Type B pancreatic cell (in vitro differentiated cells): ENCODE results near the gene CAPN14. TPM values are rescaled to one million over a fixed set of nuclear protein-coding genes. Genes with fewer than 3 reads are reported as not detected.

Experiments used
- DNase-seq: peaks from one replicate; pipeline ENCODE4 v3.0.0; 2021; ENCODE audit warnings: mixed read lengths; ENCODE audit not compliant: unreplicated experiment; ENCODE audit errors: extremely low spot score
- H3K27ac Mint-ChIP-seq: 2 replicates; pipeline ENCODE4 v1.8.0; 2021; ENCODE audit warnings: mild to moderate bottlenecking, mixed read lengths
- H3K27me3 Mint-ChIP-seq: 2 replicates; pipeline ENCODE4 v1.8.0; 2021; ENCODE audit warnings: mixed read lengths
- H3K36me3 Mint-ChIP-seq: 2 replicates; pipeline ENCODE4 v1.8.0; 2021; ENCODE audit warnings: mixed read lengths
- H3K4me1 Mint-ChIP-seq: one replicate; pipeline ENCODE4 v1.8.0; 2021; ENCODE audit warnings: mixed read lengths; ENCODE audit not compliant: unreplicated experiment
- H3K4me3 Mint-ChIP-seq: 2 replicates; pipeline ENCODE4 v1.8.0; 2021; ENCODE audit warnings: mild to moderate bottlenecking, mixed read lengths
- H3K9me3 Mint-ChIP-seq: 2 replicates; pipeline ENCODE4 v1.8.0; 2021; ENCODE audit warnings: mixed read lengths
- CTCF ChIP-seq: fragments of 200-600 bp; sonication (generic); conservative IDR thresholded peaks from 2 replicates; pipeline ENCODE4 v1.5.0; 2021; ENCODE audit warnings: antibody characterized with exemption, mild to moderate bottlenecking
- total RNA-seq: library from RNA; stranded (reverse); gene quantifications from 2 replicates; pipeline ENCODE4 v1.2.1, GENCODE V29; 2021; ENCODE audit warnings: low replicate concordance

Gene CAPN14
- total RNA-seq, 1 donor from 2014 or later = 0.39 TPM

GRCh38 chr2:31176742-31177141 lies 40.6 kb downstream of the CAPN14 start:
- H3K36me3 Mint-ChIP-seq = no peaks in the 10 kb centered on the region
- no peak overlapping the region for H3K4me3 Mint-ChIP-seq
- no peak overlapping the region for H3K27ac Mint-ChIP-seq
- peaks cover 40% of the 10 kb centered on the region for H3K27me3 Mint-ChIP-seq
- H3K9me3 Mint-ChIP-seq = no peaks in the 10 kb centered on the region
- H3K4me1 Mint-ChIP-seq = no peaks in the 10 kb centered on the region
- TF ChIP-seq CTCF = no peak
- no peak for DNase-seq

- H3K27ac Mint-ChIP-seq = no peak overlapping the region
- no peaks in the 10 kb centered on the region for H3K36me3 Mint-ChIP-seq
Measured at GRCh38 chr2:31171142-31171541, 46.2 kb downstream of the CAPN14 start.

GRCh38 chr2:31170071-31170698 lies 47.1 kb downstream of the CAPN14 start:
- TF ChIP-seq CTCF = peak; percentile 94
- DNase-seq = no peak
- Mint-ChIP-seq H3K9me3 (no peaks in the 10 kb centered on the region), H3K4me1 (no peaks in the 10 kb centered on the region), H3K4me3 (no peak overlapping the region), H3K36me3 (no peaks in the 10 kb centered on the region), H3K27ac (no peak overlapping the region), H3K27me3 (peaks cover 50% of the 10 kb centered on the region)

More at GRCh38 chr2:31171142-31171541, 46.2 kb downstream of the CAPN14 start:
- DNase-seq = no peak
- TF ChIP-seq CTCF = no peak
- H3K27me3 Mint-ChIP-seq = peaks cover 47% of the 10 kb centered on the region
- no peak overlapping the region for H3K4me3 Mint-ChIP-seq
- no peaks in the 10 kb centered on the region for H3K9me3 Mint-ChIP-seq
- no peaks in the 10 kb centered on the region for H3K4me1 Mint-ChIP-seq

- H3K27me3 Mint-ChIP-seq = peaks cover 54% of the 10 kb centered on the region
- H3K9me3 Mint-ChIP-seq = no peaks in the 10 kb centered on the region
- DNase-seq = no peak
- no peak overlapping the region for H3K4me3 Mint-ChIP-seq
- TF ChIP-seq CTCF = no peak
- no peak overlapping the region for H3K27ac Mint-ChIP-seq
- no peaks in the 10 kb centered on the region for H3K36me3 Mint-ChIP-seq
- H3K4me1 Mint-ChIP-seq = no peaks in the 10 kb centered on the region
Measured at GRCh38 chr2:31168291-31168690, 49.0 kb downstream of the CAPN14 start.

- Mint-ChIP-seq H3K27me3 (peaks cover 42% of the 10 kb centered on the region), H3K36me3 (no peaks in the 10 kb centered on the region), H3K27ac (no peak overlapping the region), H3K9me3 (no peaks in the 10 kb centered on the region), H3K4me3 (no peak overlapping the region), H3K4me1 (peaks cover 5% of the 10 kb centered on the region)
- no peak for DNase-seq
- TF ChIP-seq CTCF = no peak
Measured at GRCh38 chr2:31166925-31167324, 50.4 kb downstream of the CAPN14 start.
